NCI-H2081 (cell line): ENCODE measurements around the gene GFM1.

Experiments
- DNase-seq, 2 experiments: peaks; one replicate each; lab custom pipeline; 2025; lab: John Stamatoyannopoulos, UW

The GFM1 gene

GRCh38 chr3:158727206-158728060 is 83.1 kb downstream of the GFM1 start:
- DNase-seq: peak; percentile 68 to 77

DNA sequence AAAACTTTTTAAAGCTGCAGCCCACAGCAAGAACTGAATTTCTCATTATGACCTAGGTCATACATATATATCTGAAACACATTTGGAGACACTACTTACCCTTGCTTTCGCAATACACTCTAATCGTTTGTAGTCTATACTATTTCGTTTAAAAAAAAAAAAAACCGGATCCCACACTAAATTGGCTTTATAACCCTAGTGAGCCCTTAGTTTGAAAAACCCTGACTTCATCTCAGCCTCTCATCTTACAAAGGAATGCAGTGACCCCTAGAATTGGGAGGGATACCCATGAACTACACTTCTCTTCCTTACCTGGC is 83.7 kb downstream of the GFM1 start:
- no peak for DNase-seq

DNA sequence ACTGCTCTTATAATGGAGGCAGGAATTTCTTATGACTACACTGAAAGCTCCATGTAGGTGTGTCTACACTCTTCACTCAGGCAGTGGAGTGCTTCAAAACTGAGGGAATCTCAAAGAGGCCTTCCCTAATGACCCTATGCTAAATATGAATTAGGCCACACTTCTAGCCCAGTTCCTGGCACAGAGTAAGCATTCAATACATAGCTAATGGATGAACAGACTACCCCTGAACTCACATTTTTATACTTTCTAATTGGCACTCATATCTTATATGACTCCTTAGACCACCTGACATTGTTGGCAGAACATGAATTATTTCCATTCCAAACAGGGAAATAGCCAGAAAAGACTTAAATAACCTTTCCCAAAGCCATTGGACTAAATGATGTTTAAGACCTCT is 84.5 kb downstream of the GFM1 start:
- no peak for DNase-seq

- no peak for DNase-seq
Observed at GRCh38 chr3:158731486-158731885, 87.2 kb downstream of the GFM1 start.

- no peak for DNase-seq
Observed at GRCh38 chr3:158731938-158732855, 87.9 kb downstream of the GFM1 start, which contains the start of gene RARRES1. Gene RARRES1 (minus strand): TSS chr3:158732457. CDS start chr3:158732415, 42 bp downstream.

DNA sequence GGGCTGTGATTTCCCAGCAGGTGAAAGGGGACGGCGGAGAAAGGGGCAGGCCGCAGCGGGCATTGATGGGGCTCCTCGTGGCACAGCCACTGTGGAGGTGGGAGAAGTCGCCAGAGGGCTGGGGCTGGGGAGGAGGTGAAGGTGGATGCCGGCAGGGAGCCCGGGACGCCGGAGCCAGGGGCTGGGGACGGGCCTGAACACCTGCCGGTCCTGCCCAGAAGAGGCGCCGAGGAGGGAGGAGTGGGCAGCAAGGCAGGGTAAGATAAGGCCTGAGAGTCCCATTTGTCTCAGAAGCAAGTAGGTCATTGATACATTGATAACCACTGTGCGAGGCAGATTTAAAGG is 88.5 kb downstream of the GFM1 start:
- DNase-seq: no peak

DNA sequence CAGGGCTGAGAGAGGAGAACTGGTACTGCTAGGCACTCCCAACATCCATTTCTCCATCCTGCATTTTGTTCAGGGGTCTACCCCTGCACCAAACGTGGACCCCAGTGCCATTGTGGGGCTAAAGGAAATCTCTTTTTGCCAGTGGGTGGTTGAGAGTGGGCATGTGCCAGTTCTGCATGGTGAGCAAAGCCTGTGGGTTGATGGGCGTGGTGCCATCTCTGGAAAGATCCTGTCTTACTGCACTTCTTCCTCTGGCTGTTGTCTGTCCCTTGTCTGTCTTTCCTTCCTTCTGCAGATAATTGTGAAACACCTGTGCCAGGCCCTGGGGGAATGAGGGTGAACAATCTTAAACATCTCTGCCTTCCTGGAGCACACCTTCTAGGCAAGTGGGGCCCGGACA is 89.3 kb downstream of the GFM1 start:
- no peak for DNase-seq

GRCh38 chr3:158735296-158736033 is 91.1 kb downstream of the GFM1 start:
- DNase-seq: no peak

GRCh38 chr3:158737410-158737809 is 93.1 kb downstream of the GFM1 start:
- no peak for DNase-seq

GRCh38 chr3:158737976-158738615 is 93.8 kb downstream of the GFM1 start:
- DNase-seq: no peak

- no peak for DNase-seq
Observed at GRCh38 chr3:158738653-158739052, 94.3 kb downstream of the GFM1 start.

- DNase-seq: no peak
Observed at GRCh38 chr3:158739078-158739477, 94.8 kb downstream of the GFM1 start.

- no peak for DNase-seq
Observed at GRCh38 chr3:158739661-158740060, 95.3 kb downstream of the GFM1 start.
